GM12878 (cell line): ENCODE data around the gene ABHD3. TPM values are rescaled to one million over a fixed set of nuclear protein-coding genes. Genes with fewer than 3 reads are reported as not detected.
"Not testable (repeated sequence)": the region's sequence is repeated elsewhere in the genome, so short reads cannot be mapped to it uniquely, and the experiment has no call there.

Experiments
- ATAC-seq: fragments of 200-7000 bp; cut with Tn5 transposase; 3 replicates; pipeline ENCODE4 v1.9.1; 2020; ENCODE audit warnings: mild to moderate bottlenecking, moderate library complexity
- BruUV-seq: library from RNA; stranded (reverse); fragments of 400-500 nt; replicated peaks from 2 replicates; lab custom pipeline; 2021; lab: Mats Ljungman, UMichigan
- CTCF ChIA-PET: fragments of 300-600 bp; sonication (Branson Sonifier 250); formaldehyde crosslinking; extraction: SDS; loops from one replicate; lab custom pipeline; 2021; ENCODE audit warnings: inconsistent platforms; lab: Yijun Ruan, JAX
- POLR2A ChIA-PET: fragments of 350-600 bp; formaldehyde crosslinking; extraction: SDS; loops from one replicate; lab custom pipeline; 2021; ENCODE audit warnings: inconsistent platforms; lab: Charles Lee
- RAD21 ChIA-PET: fragments of 300-600 bp; sonication (Branson Sonifier 250); formaldehyde crosslinking; loops from one replicate; lab custom pipeline; 2023; ENCODE audit warnings: antibody characterized with exemption; ENCODE audit not compliant: unreplicated experiment; lab: Charles Lee
- SMC1A ChIA-PET: fragments of 300-600 bp; sonication (Branson Sonifier 250); formaldehyde crosslinking; loops from one replicate; lab custom pipeline; 2023; ENCODE audit not compliant: unreplicated experiment, uncharacterized antibody; lab: Charles Lee
- DNase-seq: peaks from one replicate; pipeline ENCODE4 v3.0.0-alpha.2; 2011; ENCODE audit warnings: low read depth, low spot score
- FAIRE-seq: peaks from 3 replicates; lab custom pipeline; 2011; peaks lifted over from hg19 to GRCh38; lab: Jason Lieb, UNC
- H2AFZ ChIP-seq: 2 replicates; pipeline ENCODE4 v1.6.0; 2011; ENCODE audit warnings: low read depth, low read length, control low read depth; ENCODE audit not compliant: control insufficient read depth
- H3K27ac ChIP-seq: 2 replicates; pipeline ENCODE4 v1.5.1; 2011; ENCODE audit warnings: control low read depth; ENCODE audit not compliant: control insufficient read depth, insufficient read depth
- H3K27me3 ChIP-seq, 2 experiments: replicated peaks in 1 of 2; 2 replicates each; pipeline versions ENCODE4 v1.6.0 to v1.6.1; 2011; ENCODE audit warnings: low read length in 1 of 2; ENCODE audit not compliant: control insufficient read depth in 2 of 2, insufficient read depth in 2 of 2
- H3K36me3 ChIP-seq, 2 experiments: 2 replicates each; pipeline ENCODE4 v1.5.1; 2011; ENCODE audit warnings: low read length in 1 of 2; ENCODE audit not compliant: control insufficient read depth in 2 of 2, insufficient read depth in 2 of 2
- H3K4me1 ChIP-seq: 2 replicates; pipeline ENCODE4 v1.6.1; 2011; ENCODE audit warnings: mild to moderate bottlenecking, low read length, moderate library complexity, mixed read lengths; ENCODE audit not compliant: control insufficient read depth, insufficient read depth
- H3K4me2 ChIP-seq: 2 replicates; pipeline ENCODE4 v1.6.0; 2011; ENCODE audit warnings: control low read depth; ENCODE audit not compliant: control insufficient read depth, insufficient read depth
- H3K4me3 ChIP-seq: fragments of 200-600 bp; sonication (generic); 2 replicates; pipeline ENCODE4 v1.5.1; 2016
- H3K79me2 ChIP-seq: 2 replicates; pipeline ENCODE4 v1.6.0; 2011; ENCODE audit warnings: low read length; ENCODE audit not compliant: control insufficient read depth, insufficient read depth
- H3K9ac ChIP-seq: 2 replicates; pipeline ENCODE4 v1.8.0; 2011; ENCODE audit warnings: low read length, control low read depth, mixed read lengths; ENCODE audit not compliant: control insufficient read depth, insufficient read depth
- H3K9me3 ChIP-seq: replicated peaks from 3 replicates; pipeline ENCODE4 v1.5.1; 2011; ENCODE audit warnings: mild to moderate bottlenecking, low read length; ENCODE audit not compliant: control insufficient read depth, insufficient read depth
- H4K20me1 ChIP-seq: 2 replicates; pipeline ENCODE4 v1.6.0; 2011; ENCODE audit not compliant: control insufficient read depth, insufficient read depth
- CBX3 ChIP-seq: fragments of 200-600 bp; sonication (generic); IDR thresholded peaks from 2 replicates; pipeline ENCODE4 v1.6.1; 2016; ENCODE audit warnings: low read depth, borderline replicate concordance
- IKZF1 ChIP-seq: fragments of 450-650 bp; conservative IDR thresholded peaks from 2 replicates; pipeline ENCODE4 v1.6.1; 2017; ENCODE audit warnings: antibody characterized with exemption, mild to moderate bottlenecking
- NFIC ChIP-seq: IDR thresholded peaks from 2 replicates; pipeline ENCODE4 v1.6.1; 2012; ENCODE audit warnings: low read depth, mild to moderate bottlenecking, inconsistent platforms, low read length, moderate library complexity
- NR2F1 ChIP-seq: fragments of 450-650 bp; conservative IDR thresholded peaks from 2 replicates; pipeline ENCODE4 v1.6.1; 2017; ENCODE audit warnings: mild to moderate bottlenecking
- PAX5 ChIP-seq: IDR thresholded peaks from 2 replicates; pipeline ENCODE4 v1.6.1; 2011; ENCODE audit warnings: low read depth, low read length, borderline replicate concordance
- PBX3 ChIP-seq: IDR thresholded peaks from 2 replicates; pipeline ENCODE4 v1.6.1; 2011; ENCODE audit warnings: mild to moderate bottlenecking, low read depth, low read length, moderate library complexity; ENCODE audit not compliant: insufficient replicate concordance
- SREBF1 ChIP-seq: IDR thresholded peaks from 2 replicates; pipeline ENCODE4 v1.6.1; 2012; ENCODE audit warnings: mild to moderate bottlenecking, low read length
- ZBED1 ChIP-seq: IDR thresholded peaks from 2 replicates; pipeline ENCODE4 v1.6.1; 2016; ENCODE audit warnings: borderline replicate concordance
- ZNF274 ChIP-seq: IDR thresholded peaks from one replicate; pipeline ENCODE4 v1.8.0; 2011; ENCODE audit not compliant: insufficient read length, insufficient read depth
- WGBS: methylation state at CpG from one replicate; pipeline ENCODE4 v1.1.6; 2016; ENCODE audit warnings: low lambda C conversion rate; ENCODE audit not compliant: insufficient replicate concordance, insufficient coverage; ENCODE audit errors: missing lambda C conversion rate; 5-methylcytosine and 5-hydroxymethylcytosine counted together
- in situ Hi-C: fragments of 300-500 bp; cut with MboI; formaldehyde crosslinking; loops from 9 replicates; pipeline ENCODE4 v1.14.3; 2018; ENCODE audit warnings: mixed read lengths
- intact Hi-C: fragments of 100-400 bp; cut with micrococcal nuclease; formaldehyde crosslinking; loops from one replicate; pipeline ENCODE4 v1.14.2; 2022; ENCODE audit not compliant: unreplicated experiment
- polyA plus RNA-seq, 11 experiments: library from polyadenylated mRNA; depleted of rRNA in 4 of 11; unstranded in 6 of 11; stranded (reverse) in 5 of 11; fragments of >200 nt; fragmentation: Nextera tagmentation in 4 of 11; fragmentation: Illumina TruSeq in 1 of 11; extraction: Ambion mirVana in 4 of 11; extraction: Trizol in 1 of 11; gene quantifications; 1 replicate in 1 of 11; 2 replicates in 10 of 11; pipeline versions ENCODE4 v1.2.1 to v1.2.3, GENCODE V29; 2011 to 2016; ENCODE audit warnings: inconsistent platforms in 2 of 11, missing spikeins in 2 of 11, low read depth in 1 of 11
- total RNA-seq, 4 experiments: library from RNA; depleted of rRNA in 3 of 4; stranded (reverse); fragments of >200 nt in 3 of 4; fragmentation: Illumina TruSeq in 1 of 4; extraction: Trizol in 1 of 4; gene quantifications; 2 replicates each; pipeline versions ENCODE4 v1.2.1 to v1.2.3, GENCODE V29; 2013 to 2021
- TF ChIP-seq, protein P1 (sequence below): fragments of 150-350 bp; IDR thresholded peaks from 2 replicates; pipeline ENCODE4 v1.6.1; 2016; ENCODE audit warnings: low read depth, low read length

The ABHD3 gene
- total and polyA plus RNA-seq, 10 of the 15 experiments (the other 5 are each of a cell fraction or from before 2014, with no cell fraction given): 4.9 to 49.8 (median 18.3) TPM

DNA sequence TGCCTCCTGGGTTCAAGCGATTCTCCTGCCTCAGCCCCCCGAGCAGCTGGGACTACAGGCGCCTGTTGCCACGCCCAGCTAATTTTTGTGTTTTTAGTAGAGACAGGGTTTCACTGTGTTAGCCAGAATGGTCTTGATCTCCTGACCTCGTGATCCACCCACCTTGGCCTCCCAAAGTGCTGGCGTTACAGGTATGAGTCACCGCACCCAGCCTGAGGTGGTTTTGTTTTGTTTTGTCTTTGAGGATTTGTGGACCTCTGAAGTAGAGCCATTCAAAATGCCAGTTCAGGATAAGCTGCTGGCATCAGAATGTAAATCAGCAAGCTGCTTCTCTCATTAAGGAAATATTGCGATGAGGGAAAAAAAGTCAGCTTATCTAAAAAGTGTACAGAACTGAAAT, 29.2 kb downstream of the ABHD3 start:
- TF ChIP-seq NR2F1: 0 out of 2 replicates have a peak, but pooled peaks have one; percentile 37
- H3K4me3 ChIP-seq, DNase-seq, H3K27me3 ChIP-seq, BruUV-seq, ATAC-seq, H3K4me1 ChIP-seq, intact Hi-C loops, H2AFZ ChIP-seq, H3K36me3 ChIP-seq, H3K4me2 ChIP-seq, H3K79me2 ChIP-seq, H3K9me3 ChIP-seq, H3K27ac ChIP-seq, H4K20me1 ChIP-seq, FAIRE-seq, H3K9ac ChIP-seq: not testable (repeated sequence)
- WGBS: 53% methylated on average over 8 of the region's 8 CpGs
- RAD21 ChIA-PET: interaction anchor here (0.7 kb wide), 1 partner anchor 18 kb away, joined by 4 read pairs; no protein-coding TSS in a partner anchor
- SMC1A ChIA-PET: interaction anchor here (1.1 to 1.2 kb wide), 2 partner anchors 16 to 34 kb away, joined by 3 read pairs; no protein-coding TSS in a partner anchor
- in situ Hi-C loops: loop anchor here (25.0 kb wide), 1 partner anchor 563 kb away; the partner anchor contains the start of gene ROCK1
- POLR2A ChIA-PET: interaction anchor here (0.7 to 1.6 kb wide), 3 partner anchors 10 to 64 kb away, joined by 3 to 7 read pairs (median 4); no protein-coding TSS in a partner anchor
- CTCF ChIA-PET: interaction anchor here (1.3 kb wide), 1 partner anchor 175 kb away, joined by 4 read pairs; no protein-coding TSS in a partner anchor

DNA sequence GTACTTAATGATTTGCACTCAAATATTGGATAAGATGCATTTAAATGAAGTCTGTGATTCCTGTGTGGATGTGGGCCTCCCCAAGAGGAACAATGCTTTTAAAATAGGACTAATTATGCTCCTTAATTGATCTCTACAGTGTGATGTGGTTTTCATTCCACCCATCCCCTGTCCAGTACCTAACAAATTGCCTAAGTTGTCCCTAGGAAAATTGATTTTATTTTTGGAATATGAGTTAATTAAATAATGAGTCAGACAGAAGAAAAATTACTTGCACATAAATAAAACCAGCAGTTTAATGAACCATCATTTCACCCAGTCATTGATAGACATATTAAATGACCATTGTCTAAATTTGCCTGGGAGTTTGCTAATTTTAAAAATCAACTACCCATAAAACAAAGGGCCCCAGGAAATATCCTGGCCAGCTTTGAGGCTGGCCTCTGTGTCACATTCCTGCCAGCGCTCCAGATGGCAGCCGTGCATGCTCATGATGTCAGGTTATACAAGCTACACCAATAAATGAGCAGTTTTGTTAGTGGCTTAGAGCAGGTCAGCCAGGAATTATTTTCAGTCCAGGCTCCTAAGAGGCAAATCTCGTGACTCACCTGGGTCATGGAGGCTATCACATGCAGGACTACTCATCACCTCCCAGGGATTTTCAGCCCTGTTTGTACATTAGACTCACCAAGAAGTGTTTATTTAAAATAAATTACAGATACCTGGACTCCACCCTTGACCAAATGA, 31.9 kb downstream of the ABHD3 start:
- Histone ChIP-seq H3K27ac (no peak overlapping the region), H3K36me3 (no peaks in the 10 kb centered on the region), H4K20me1 (no peaks in the 10 kb centered on the region), H3K9me3 (no peaks in the 10 kb centered on the region), H3K79me2 (no peaks in the 10 kb centered on the region), H3K27me3 (no peaks in the 10 kb centered on the region), H2AFZ (no peak overlapping the region), H3K9ac (no peak overlapping the region), H3K4me2 (no peak overlapping the region), H3K4me1 (no peaks in the 10 kb centered on the region), H3K4me3 (no peak overlapping the region)
- no peak for DNase-seq
- RAD21 ChIA-PET: no interaction called here
- no peak for FAIRE-seq
- SMC1A ChIA-PET: interaction anchor here (1.9 kb wide), 1 partner anchor 10 kb away, joined by 7 read pairs; no protein-coding TSS in a partner anchor
- in situ Hi-C loops (no loop called here), intact Hi-C loops (no loop called here)
- POLR2A ChIA-PET: no interaction called here
- BruUV-seq: no TSS peak
- 83% methylated on average over 3 of the region's 3 CpGs for WGBS
- no peak for ATAC-seq
- CTCF ChIA-PET: interaction anchor here (0.7 kb wide), 1 partner anchor 13 kb away, joined by 3 read pairs; no protein-coding TSS in a partner anchor
- TF ChIP-seq NFIC (no peak), PAX5 (no peak), ZBED1 (no peak), SREBF1 (no peak), IKZF1 (no peak), PBX3 (no peak), CBX3 (no peak), ZNF274 (no peak)
- TF ChIP-seq, protein P1, sequence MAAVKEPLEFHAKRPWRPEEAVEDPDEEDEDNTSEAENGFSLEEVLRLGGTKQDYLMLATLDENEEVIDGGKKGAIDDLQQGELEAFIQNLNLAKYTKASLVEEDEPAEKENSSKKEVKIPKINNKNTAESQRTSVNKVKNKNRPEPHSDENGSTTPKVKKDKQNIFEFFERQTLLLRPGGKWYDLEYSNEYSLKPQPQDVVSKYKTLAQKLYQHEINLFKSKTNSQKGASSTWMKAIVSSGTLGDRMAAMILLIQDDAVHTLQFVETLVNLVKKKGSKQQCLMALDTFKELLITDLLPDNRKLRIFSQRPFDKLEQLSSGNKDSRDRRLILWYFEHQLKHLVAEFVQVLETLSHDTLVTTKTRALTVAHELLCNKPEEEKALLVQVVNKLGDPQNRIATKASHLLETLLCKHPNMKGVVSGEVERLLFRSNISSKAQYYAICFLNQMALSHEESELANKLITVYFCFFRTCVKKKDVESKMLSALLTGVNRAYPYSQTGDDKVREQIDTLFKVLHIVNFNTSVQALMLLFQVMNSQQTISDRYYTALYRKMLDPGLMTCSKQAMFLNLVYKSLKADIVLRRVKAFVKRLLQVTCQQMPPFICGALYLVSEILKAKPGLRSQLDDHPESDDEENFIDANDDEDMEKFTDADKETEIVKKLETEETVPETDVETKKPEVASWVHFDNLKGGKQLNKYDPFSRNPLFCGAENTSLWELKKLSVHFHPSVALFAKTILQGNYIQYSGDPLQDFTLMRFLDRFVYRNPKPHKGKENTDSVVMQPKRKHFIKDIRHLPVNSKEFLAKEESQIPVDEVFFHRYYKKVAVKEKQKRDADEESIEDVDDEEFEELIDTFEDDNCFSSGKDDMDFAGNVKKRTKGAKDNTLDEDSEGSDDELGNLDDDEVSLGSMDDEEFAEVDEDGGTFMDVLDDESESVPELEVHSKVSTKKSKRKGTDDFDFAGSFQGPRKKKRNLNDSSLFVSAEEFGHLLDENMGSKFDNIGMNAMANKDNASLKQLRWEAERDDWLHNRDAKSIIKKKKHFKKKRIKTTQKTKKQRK: no peak
